ENCODE measurements around the gene OSBPL10.

OSBPL10 gene

GRCh38 chr3:31645256-31645655, 335.8 kb downstream of the OSBPL10 start:
- Histone ChIP-seq H3K9me3 (peaks cover 0 to 16% (median 4%) of the 10 kb centered on the region in 3 donors), H3K27me3 (no peaks in the 10 kb centered on the region), H3K36me3 (peaks cover 0 to 27% (median 14%) of the 10 kb centered on the region in 3 donors), H3K4me3 (no peak overlapping the region), H3K27ac (no peak overlapping the region), H3K4me1 (no peaks in the 10 kb centered on the region)
- intact Hi-C loops (cut with DNase I; ENCODE audit: low total_unique reads): no loop called here
- TF ChIP-seq CTCF (IDR thresholded peaks at IDR 0.05): no peak
- no peak for DNase-seq

GRCh38 chr3:31639828-31640227, 341.2 kb downstream of the OSBPL10 start:
- H3K27me3 ChIP-seq: no peaks in the 10 kb centered on the region
- H3K4me3 ChIP-seq: no peak overlapping the region
- intact Hi-C loops (cut with DNase I; ENCODE audit: low total_unique reads): no loop called here
- TF ChIP-seq CTCF (IDR thresholded peaks at IDR 0.05): no peak
- no peaks in the 10 kb centered on the region for H3K4me1 ChIP-seq
- no peak for DNase-seq
- peaks cover 0 to 13% (median 9%) of the 10 kb centered on the region in 3 donors for H3K36me3 ChIP-seq
- H3K9me3 ChIP-seq: no peaks in the 10 kb centered on the region
- H3K27ac ChIP-seq: no peak overlapping the region

GRCh38 chr3:31636694-31637442, 344.2 kb downstream of the OSBPL10 start:
- TF ChIP-seq CTCF (IDR thresholded peaks at IDR 0.05): no peak
- DNase-seq: no peak

GRCh38 chr3:31636049-31636448, 345.0 kb downstream of the OSBPL10 start:
- Histone ChIP-seq H3K9me3 (no peaks in the 10 kb centered on the region), H3K4me3 (no peak overlapping the region), H3K27ac (no peak overlapping the region), H3K36me3 (peaks cover 20 to 36% (median 21%) of the 10 kb centered on the region in 3 donors), H3K4me1 (no peaks in the 10 kb centered on the region), H3K27me3 (no peaks in the 10 kb centered on the region)
- no peak for DNase-seq
- intact Hi-C loops (cut with DNase I; ENCODE audit: low total_unique reads): no loop called here
- no peak for TF ChIP-seq CTCF (IDR thresholded peaks at IDR 0.05)

More at GRCh38 chr3:31636694-31637442, 344.2 kb downstream of the OSBPL10 start:
- H3K36me3 ChIP-seq: peaks cover 11 to 27% (median 13%) of the 10 kb centered on the region in 3 donors
- no peaks in the 10 kb centered on the region for H3K27me3 ChIP-seq
- intact Hi-C loops (cut with DNase I; ENCODE audit: low total_unique reads): no loop called here
- H3K27ac ChIP-seq: no peak overlapping the region
- no peaks in the 10 kb centered on the region for H3K4me1 ChIP-seq
- H3K9me3 ChIP-seq: no peaks in the 10 kb centered on the region
- H3K4me3 ChIP-seq: no peak overlapping the region

GRCh38 chr3:31635545-31635944, 345.5 kb downstream of the OSBPL10 start:
- Histone ChIP-seq H3K4me1 (no peaks in the 10 kb centered on the region), H3K27ac (no peak overlapping the region), H3K4me3 (no peak overlapping the region), H3K27me3 (no peaks in the 10 kb centered on the region), H3K36me3 (peaks cover 20 to 41% (median 25%) of the 10 kb centered on the region in 3 donors), H3K9me3 (no peaks in the 10 kb centered on the region)
- TF ChIP-seq CTCF (IDR thresholded peaks at IDR 0.05): no peak
- intact Hi-C loops (cut with DNase I; ENCODE audit: low total_unique reads): no loop called here
- no peak for DNase-seq

Data from tibial artery (tissue), 4 donors.